OCI-LY7 (cell line): ENCODE results near the gene SUPT20HL2.

Experiments
- EZH2phosphoT487 ChIP-seq: fragments of 200-600 bp; sonication (generic); IDR thresholded peaks from 2 replicates; pipeline ENCODE4 v1.6.1; 2018; ENCODE audit warnings: low read depth, borderline replicate concordance, mild to moderate bottlenecking, mixed run types, antibody characterized with exemption, low read length, moderate library complexity, mixed read lengths
- TF ChIP-seq, protein P1 (sequence below): fragments of 200-600 bp; sonication (generic); conservative IDR thresholded peaks from 2 replicates; pipeline ENCODE4 v1.5.1; 2014; ENCODE audit warnings: mild to moderate bottlenecking, antibody characterized with exemption, low read length, moderate library complexity, mixed read lengths

- TF ChIP-seq, protein P1, sequence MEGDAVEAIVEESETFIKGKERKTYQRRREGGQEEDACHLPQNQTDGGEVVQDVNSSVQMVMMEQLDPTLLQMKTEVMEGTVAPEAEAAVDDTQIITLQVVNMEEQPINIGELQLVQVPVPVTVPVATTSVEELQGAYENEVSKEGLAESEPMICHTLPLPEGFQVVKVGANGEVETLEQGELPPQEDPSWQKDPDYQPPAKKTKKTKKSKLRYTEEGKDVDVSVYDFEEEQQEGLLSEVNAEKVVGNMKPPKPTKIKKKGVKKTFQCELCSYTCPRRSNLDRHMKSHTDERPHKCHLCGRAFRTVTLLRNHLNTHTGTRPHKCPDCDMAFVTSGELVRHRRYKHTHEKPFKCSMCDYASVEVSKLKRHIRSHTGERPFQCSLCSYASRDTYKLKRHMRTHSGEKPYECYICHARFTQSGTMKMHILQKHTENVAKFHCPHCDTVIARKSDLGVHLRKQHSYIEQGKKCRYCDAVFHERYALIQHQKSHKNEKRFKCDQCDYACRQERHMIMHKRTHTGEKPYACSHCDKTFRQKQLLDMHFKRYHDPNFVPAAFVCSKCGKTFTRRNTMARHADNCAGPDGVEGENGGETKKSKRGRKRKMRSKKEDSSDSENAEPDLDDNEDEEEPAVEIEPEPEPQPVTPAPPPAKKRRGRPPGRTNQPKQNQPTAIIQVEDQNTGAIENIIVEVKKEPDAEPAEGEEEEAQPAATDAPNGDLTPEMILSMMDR = no peak
- TF ChIP-seq EZH2phosphoT487 = no peak
Measured at GRCh38 chrX:24266996-24267395, 46.9 kb downstream of the SUPT20HL2 start.
